Fibroblast of the aortic adventitia (primary cell): Measurements from ENCODE around the gene CREB5. TPM values are rescaled to one million over a fixed set of nuclear protein-coding genes. Genes with fewer than 3 reads are reported as not detected.

ENCODE experiments used
- DNase-seq: peaks from one replicate; pipeline ENCODE4 v3.0.0-alpha.2; 2010; ENCODE audit warnings: low read depth
- H3K4me3 ChIP-seq: 2 replicates; pipeline ENCODE4 v1.5.1; 2011; ENCODE audit warnings: low read depth, mild to moderate bottlenecking, control low read depth, low read length, moderate library complexity
- total RNA-seq: library from RNA; depleted of rRNA; stranded (reverse); fragments of >200 nt; gene quantifications from 2 replicates; pipeline ENCODE4 v1.2.3, GENCODE V29; 2012; ENCODE audit warnings: low replicate concordance
- TF ChIP-seq, protein P1 (sequence below): IDR thresholded peaks from 2 replicates; pipeline ENCODE4 v1.5.1; 2011; ENCODE audit warnings: mild to moderate bottlenecking, low read length, control low read depth, inconsistent platforms; ENCODE audit not compliant: insufficient read depth

Gene CREB5
- total RNA-seq, 1 donor = 5.2 TPM

DNA sequence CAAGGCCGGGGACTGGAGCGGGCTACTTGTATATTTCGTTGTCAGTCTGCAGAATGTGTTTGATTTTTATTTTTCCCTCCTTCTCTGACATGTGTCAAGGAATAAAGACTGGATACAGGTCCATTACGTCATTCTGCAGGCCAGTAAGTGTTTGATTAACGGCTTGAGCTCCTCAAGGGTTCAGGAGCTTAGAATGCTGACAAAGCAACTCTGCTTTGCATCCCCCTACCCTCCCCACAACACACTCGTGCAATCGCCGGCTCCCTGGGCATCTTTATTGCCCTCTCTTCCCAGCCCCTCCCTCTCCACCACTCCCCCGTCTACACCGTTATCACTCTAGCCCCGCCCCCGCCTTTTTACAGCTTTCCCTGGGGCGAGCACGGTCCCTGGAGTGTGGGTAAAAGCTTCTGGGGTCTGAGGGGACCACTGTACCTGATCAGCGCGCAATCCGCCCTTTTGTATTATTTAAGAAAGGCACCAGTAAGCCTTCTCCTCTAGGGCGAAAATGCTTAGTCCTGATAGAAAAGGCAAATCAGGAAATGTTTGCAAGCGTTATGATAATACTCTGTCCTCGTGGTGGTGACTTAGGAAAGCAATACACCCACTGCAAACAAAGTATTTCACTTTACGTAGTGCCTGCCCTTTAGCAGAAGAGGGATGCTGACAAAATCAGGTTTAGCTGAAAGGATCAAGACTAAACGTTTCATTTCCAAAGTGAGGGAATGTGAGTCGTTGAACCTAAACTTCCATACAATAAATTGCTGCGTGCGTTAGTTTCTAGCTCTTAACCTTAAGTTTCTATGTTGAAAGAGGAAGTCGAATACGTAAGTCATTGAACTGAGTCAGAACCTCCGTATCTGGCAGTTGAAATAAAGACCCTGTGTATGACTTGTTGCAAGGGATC lies 1.4 kb upstream of the CREB5 start:
- peak; percentile 56 for DNase-seq
- TF ChIP-seq, protein P1, sequence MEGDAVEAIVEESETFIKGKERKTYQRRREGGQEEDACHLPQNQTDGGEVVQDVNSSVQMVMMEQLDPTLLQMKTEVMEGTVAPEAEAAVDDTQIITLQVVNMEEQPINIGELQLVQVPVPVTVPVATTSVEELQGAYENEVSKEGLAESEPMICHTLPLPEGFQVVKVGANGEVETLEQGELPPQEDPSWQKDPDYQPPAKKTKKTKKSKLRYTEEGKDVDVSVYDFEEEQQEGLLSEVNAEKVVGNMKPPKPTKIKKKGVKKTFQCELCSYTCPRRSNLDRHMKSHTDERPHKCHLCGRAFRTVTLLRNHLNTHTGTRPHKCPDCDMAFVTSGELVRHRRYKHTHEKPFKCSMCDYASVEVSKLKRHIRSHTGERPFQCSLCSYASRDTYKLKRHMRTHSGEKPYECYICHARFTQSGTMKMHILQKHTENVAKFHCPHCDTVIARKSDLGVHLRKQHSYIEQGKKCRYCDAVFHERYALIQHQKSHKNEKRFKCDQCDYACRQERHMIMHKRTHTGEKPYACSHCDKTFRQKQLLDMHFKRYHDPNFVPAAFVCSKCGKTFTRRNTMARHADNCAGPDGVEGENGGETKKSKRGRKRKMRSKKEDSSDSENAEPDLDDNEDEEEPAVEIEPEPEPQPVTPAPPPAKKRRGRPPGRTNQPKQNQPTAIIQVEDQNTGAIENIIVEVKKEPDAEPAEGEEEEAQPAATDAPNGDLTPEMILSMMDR = no peak
- peak overlapping the region; percentile 65 for H3K4me3 ChIP-seq

DNA sequence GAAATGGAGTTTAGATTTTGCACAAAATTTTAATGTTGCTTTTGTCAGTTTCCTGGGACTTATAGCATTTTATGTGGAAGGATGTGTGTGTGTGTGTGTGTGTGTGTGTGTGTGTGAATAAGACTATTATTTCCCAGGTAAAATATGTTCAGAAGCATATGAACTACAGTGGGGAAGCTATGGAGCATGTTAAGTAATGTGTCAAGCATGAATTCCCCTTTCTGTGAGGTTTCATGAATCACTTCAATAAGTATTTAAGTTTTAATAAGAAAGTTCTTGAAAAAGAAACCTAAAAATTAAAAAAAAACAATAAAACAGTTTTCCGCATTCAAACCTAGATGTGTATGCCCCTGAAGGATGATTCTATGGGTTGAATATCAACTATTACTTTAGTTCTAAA lies 693 bp downstream of the CREB5 start:
- DNase-seq = no peak
- TF ChIP-seq, protein P1 = no peak
- H3K4me3 ChIP-seq = no peak overlapping the region

DNA sequence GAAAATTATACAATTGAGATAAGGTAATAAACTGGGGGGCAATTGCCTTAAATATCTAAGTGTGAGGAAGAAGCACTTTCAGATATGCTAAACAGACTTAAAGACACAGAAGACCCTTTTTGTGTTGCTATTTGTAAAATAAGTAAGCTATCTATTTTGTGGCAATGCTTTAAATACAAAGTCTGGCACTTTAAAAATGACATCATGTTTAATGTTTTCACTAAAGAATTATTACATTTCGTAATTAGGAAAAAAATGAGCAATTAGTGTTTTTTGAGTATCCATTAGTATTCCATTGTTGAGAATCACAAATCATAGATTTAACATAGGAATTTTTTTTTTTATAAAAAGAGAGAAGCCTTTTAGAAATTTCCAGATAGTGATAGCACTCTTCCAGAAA lies 2.1 kb downstream of the CREB5 start:
- DNase-seq = no peak
- TF ChIP-seq, protein P1 = no peak
- H3K4me3 ChIP-seq = no peak overlapping the region

DNA sequence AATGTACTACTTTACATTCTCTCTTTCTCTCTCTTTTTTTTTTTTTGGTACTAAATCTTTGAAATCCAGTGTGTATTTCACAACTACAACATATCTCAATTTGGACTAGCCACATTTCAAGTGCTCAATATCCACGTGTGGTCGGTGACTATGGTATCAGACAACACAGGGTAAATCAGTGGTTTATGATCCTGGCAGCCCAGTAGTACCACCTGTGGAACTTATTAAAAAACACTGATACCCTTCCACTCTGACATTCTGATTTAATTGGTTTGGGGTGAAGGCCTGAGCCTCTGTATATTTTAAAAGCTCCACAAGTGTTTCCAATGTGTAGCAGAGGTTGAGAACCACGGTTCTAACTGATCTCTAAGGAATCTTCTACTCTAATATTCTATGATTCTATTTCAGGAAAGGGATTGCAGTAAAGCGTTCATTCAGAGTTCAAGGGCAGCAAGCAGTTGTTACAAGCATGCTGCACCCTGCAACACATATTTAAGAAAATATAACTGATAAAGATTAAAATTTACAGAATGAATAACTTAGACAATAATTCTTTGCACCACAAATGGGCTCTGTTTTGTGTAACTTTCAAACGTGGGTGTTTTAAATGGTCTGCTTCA lies 5.1 kb downstream of the CREB5 start:
- H3K4me3 ChIP-seq = no peak overlapping the region
- no peak for DNase-seq
- TF ChIP-seq, protein P1 = no peak

- TF ChIP-seq, protein P1 = no peak
- H3K4me3 ChIP-seq = no peak overlapping the region
- DNase-seq = no peak
Observed at GRCh38 chr7:28418311-28418710, 6.0 kb downstream of the CREB5 start.

DNA sequence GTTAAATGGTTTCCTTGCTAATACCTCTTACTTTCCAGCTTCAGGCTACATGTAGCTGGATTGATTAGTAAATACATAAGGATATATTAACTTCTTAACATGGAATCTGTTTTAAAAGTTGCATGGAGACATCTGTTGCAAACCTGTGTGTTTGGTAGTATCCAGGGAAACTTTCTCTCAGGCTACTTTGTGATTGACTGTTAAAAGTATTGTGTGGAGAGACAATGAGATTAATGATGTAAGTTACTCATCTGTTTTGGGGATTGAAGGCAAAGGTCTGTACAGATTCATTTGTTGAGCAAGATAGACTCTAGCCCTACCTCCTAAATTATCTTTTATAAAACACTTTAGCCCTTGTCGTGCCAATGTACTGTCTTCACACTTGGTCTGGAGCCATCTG lies 6.6 kb downstream of the CREB5 start:
- H3K4me3 ChIP-seq = no peak overlapping the region
- no peak for DNase-seq
- TF ChIP-seq, protein P1 = no peak
